Smooth muscle cell (in vitro differentiated cells): ENCODE results near the gene PLBD2. TPM values are rescaled to one million over a fixed set of nuclear protein-coding genes. Genes with fewer than 3 reads are reported as not detected.

ENCODE experiments used
- DNase-seq: peaks from one replicate; lab custom pipeline; 2025; ENCODE audit not compliant: unreplicated experiment; lab: John Stamatoyannopoulos, UW
- H2AFZ ChIP-seq: fragments of 200-600 bp; sonication (generic); 2 replicates; pipeline ENCODE4 v1.6.0; 2016; ENCODE audit warnings: antibody characterized with exemption, low read depth, mild to moderate bottlenecking
- H3F3A ChIP-seq: fragments of 200-600 bp; sonication (generic); 2 replicates; pipeline ENCODE4 v1.6.0; 2017; ENCODE audit warnings: antibody characterized with exemption, low read depth
- H3K27ac ChIP-seq: fragments of 200-600 bp; sonication (generic); 2 replicates; pipeline ENCODE4 v1.5.1; 2016; ENCODE audit warnings: low read depth, mild to moderate bottlenecking
- H3K27me3 ChIP-seq: fragments of 200-600 bp; sonication (generic); 2 replicates; pipeline ENCODE4 v1.6.1; 2016; ENCODE audit warnings: low read depth, mild to moderate bottlenecking
- H3K36me3 ChIP-seq: fragments of 200-600 bp; sonication (generic); 2 replicates; pipeline ENCODE4 v1.5.1; 2016; ENCODE audit warnings: low read depth
- H3K4me1 ChIP-seq: fragments of 200-600 bp; sonication (generic); 2 replicates; pipeline ENCODE4 v1.5.1; 2016; ENCODE audit warnings: low read depth
- H3K4me2 ChIP-seq: fragments of 200-600 bp; sonication (generic); 2 replicates; pipeline ENCODE4 v1.6.0; 2016; ENCODE audit warnings: mild to moderate bottlenecking
- H3K4me3 ChIP-seq: fragments of 200-600 bp; sonication (generic); 2 replicates; pipeline ENCODE4 v1.5.1; 2016; ENCODE audit warnings: mild to moderate bottlenecking
- H3K79me2 ChIP-seq: fragments of 200-600 bp; sonication (generic); 2 replicates; pipeline ENCODE4 v1.6.0; 2016; ENCODE audit warnings: low read depth, mild to moderate bottlenecking
- H3K9ac ChIP-seq: fragments of 200-600 bp; sonication (generic); 2 replicates; pipeline ENCODE4 v1.6.0; 2016; ENCODE audit warnings: low read depth
- H3K9me3 ChIP-seq: fragments of 200-600 bp; sonication (generic); replicated peaks from 2 replicates; pipeline ENCODE4 v1.5.1; 2016; ENCODE audit warnings: low read depth
- H4K20me1 ChIP-seq: fragments of 200-600 bp; sonication (generic); 2 replicates; pipeline ENCODE4 v1.6.0; 2016; ENCODE audit warnings: low read depth
- WGBS: methylation state at CpG from one replicate; pipeline ENCODE4 v1.1.7; 2016; ENCODE audit warnings: low lambda C conversion rate; 5-methylcytosine and 5-hydroxymethylcytosine counted together
- polyA plus RNA-seq: library from polyadenylated mRNA; unstranded; fragments of >200 nt; fragmentation: Nextera tagmentation; extraction: Ambion mirVana; gene quantifications from 2 replicates; pipeline ENCODE4 v1.2.1, GENCODE V29; 2016
- total RNA-seq: library from RNA; depleted of rRNA; stranded (reverse); fragments of >200 nt; gene quantifications from 2 replicates; pipeline ENCODE4 v1.2.3, GENCODE V29; 2014
- TF ChIP-seq, protein P1 (sequence below): fragments of 200-600 bp; sonication (generic); IDR thresholded peaks from 2 replicates; pipeline ENCODE4 v1.5.1; 2017; ENCODE audit warnings: borderline replicate concordance, mild to moderate bottlenecking, antibody characterized with exemption; ENCODE audit not compliant: insufficient read depth, poor library complexity, severe bottlenecking

Gene PLBD2
- total and polyA plus RNA-seq, 2 experiments from 2014 or later, result 19.6 to 32.9 TPM

GRCh38 chr12:113396200-113396599 lies 37.8 kb downstream of the PLBD2 start:
- no peaks in the 10 kb centered on the region for H3K79me2 ChIP-seq
- no peak overlapping the region for H3K4me3 ChIP-seq
- no peak overlapping the region for H3K9ac ChIP-seq
- no peak overlapping the region for H3K4me2 ChIP-seq
- H3K27ac ChIP-seq, result no peak overlapping the region
- H4K20me1 ChIP-seq, result no peaks in the 10 kb centered on the region
- TF ChIP-seq, protein P1, sequence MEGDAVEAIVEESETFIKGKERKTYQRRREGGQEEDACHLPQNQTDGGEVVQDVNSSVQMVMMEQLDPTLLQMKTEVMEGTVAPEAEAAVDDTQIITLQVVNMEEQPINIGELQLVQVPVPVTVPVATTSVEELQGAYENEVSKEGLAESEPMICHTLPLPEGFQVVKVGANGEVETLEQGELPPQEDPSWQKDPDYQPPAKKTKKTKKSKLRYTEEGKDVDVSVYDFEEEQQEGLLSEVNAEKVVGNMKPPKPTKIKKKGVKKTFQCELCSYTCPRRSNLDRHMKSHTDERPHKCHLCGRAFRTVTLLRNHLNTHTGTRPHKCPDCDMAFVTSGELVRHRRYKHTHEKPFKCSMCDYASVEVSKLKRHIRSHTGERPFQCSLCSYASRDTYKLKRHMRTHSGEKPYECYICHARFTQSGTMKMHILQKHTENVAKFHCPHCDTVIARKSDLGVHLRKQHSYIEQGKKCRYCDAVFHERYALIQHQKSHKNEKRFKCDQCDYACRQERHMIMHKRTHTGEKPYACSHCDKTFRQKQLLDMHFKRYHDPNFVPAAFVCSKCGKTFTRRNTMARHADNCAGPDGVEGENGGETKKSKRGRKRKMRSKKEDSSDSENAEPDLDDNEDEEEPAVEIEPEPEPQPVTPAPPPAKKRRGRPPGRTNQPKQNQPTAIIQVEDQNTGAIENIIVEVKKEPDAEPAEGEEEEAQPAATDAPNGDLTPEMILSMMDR, result no peak
- no peaks in the 10 kb centered on the region for H3K9me3 ChIP-seq
- H3K4me1 ChIP-seq, result no peaks in the 10 kb centered on the region
- DNase-seq, result no peak
- H2AFZ ChIP-seq, result no peak overlapping the region
- H3K36me3 ChIP-seq, result no peaks in the 10 kb centered on the region
- no peaks in the 10 kb centered on the region for H3K27me3 ChIP-seq
- H3F3A ChIP-seq, result no peaks in the 10 kb centered on the region

GRCh38 chr12:113396828-113397496 lies 38.6 kb downstream of the PLBD2 start:
- H3F3A ChIP-seq, result no peaks in the 10 kb centered on the region
- WGBS, result 91% methylated on average over 16 of the region's 16 CpGs
- TF ChIP-seq, protein P1, result no peak
- H3K4me3 ChIP-seq, result no peak overlapping the region
- H3K79me2 ChIP-seq, result no peaks in the 10 kb centered on the region
- no peaks in the 10 kb centered on the region for H3K27me3 ChIP-seq
- H3K27ac ChIP-seq, result no peak overlapping the region
- no peak for DNase-seq
- no peaks in the 10 kb centered on the region for H3K4me1 ChIP-seq
- H2AFZ ChIP-seq, result no peak overlapping the region
- no peaks in the 10 kb centered on the region for H3K36me3 ChIP-seq
- no peaks in the 10 kb centered on the region for H3K9me3 ChIP-seq
- no peaks in the 10 kb centered on the region for H4K20me1 ChIP-seq
- H3K9ac ChIP-seq, result no peak overlapping the region
- H3K4me2 ChIP-seq, result no peak overlapping the region

DNA sequence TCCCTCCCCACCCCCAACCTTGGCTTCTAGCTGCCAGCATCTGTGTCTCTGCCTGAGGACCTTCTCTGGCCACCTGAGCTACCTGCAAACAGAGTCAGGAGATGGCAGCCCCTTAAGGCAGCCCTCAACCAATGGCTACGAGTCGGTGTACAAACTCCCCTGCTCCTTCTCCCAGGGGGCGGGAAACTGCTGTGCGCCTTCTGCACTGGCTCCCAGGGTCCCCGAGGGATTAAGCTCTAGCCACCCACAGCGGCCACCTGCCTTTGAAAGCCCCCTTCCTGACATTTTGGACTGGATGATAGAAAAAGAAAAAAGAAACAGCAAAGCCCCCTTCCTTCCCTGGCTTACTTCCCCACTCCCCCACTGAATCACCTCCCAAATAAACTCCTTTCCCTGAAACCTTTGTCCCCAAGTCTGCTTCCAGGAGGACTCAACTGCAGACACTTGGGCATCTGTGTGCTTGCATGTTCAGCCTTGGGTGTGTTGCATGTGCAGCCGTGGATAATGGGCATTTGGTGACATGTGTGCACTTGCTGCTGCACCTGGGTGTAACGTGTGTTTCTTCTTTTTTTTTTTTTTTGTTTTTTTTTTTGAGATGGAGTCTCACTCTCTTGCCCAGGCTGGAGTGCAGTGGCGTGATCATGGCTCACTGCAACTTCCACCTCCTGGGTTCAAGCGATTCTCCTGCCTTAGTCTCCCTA lies 39.3 kb downstream of the PLBD2 start:
- Histone ChIP-seq H3K9me3 (no peaks in the 10 kb centered on the region), H3K4me1 (no peaks in the 10 kb centered on the region), H3K9ac (no peak overlapping the region), H2AFZ (no peak overlapping the region), H3K27ac (no peak overlapping the region), H3F3A (no peaks in the 10 kb centered on the region), H3K4me2 (no peak overlapping the region), H3K4me3 (no peak overlapping the region), H3K36me3 (no peaks in the 10 kb centered on the region), H4K20me1 (no peaks in the 10 kb centered on the region), H3K27me3 (no peaks in the 10 kb centered on the region), H3K79me2 (no peaks in the 10 kb centered on the region)
- 88% methylated on average over 10 of the region's 10 CpGs for WGBS
- TF ChIP-seq, protein P1, result no peak
- DNase-seq, result no peak
